HCT116 (cell line): ENCODE results near the gene CABYR. TPM values are rescaled to one million over a fixed set of nuclear protein-coding genes. Genes with fewer than 3 reads are reported as not detected.

Experiments
- ATAC-seq: fragments of 200-7000 bp; cut with Tn5 transposase; 2 replicates; pipeline ENCODE4 v1.9.1; 2020; ENCODE audit warnings: mild to moderate bottlenecking, moderate library complexity
- BruUV-seq: library from RNA; stranded (reverse); fragments of 400-500 nt; replicated peaks from 2 replicates; lab custom pipeline; 2021; lab: Mats Ljungman, UMichigan
- CTCF ChIA-PET: fragments of 300-600 bp; sonication (Branson Sonifier 250); formaldehyde crosslinking; loops from one replicate; lab custom pipeline; 2021; ENCODE audit warnings: antibody characterized with exemption; lab: Charles Lee
- POLR2A ChIA-PET: fragments of 300-600, 350-600 bp; sonication (Branson Sonifier 250); formaldehyde crosslinking; loops from one replicate; lab custom pipeline; 2021; ENCODE audit warnings: antibody characterized with exemption; lab: Charles Lee
- RAD21 ChIA-PET, 2 experiments: fragments of 300-600 bp; sonication (Branson Sonifier 250); formaldehyde crosslinking; loops; one replicate each; lab custom pipeline; 2023; ENCODE audit warnings: low total read pairs in 2 of 2; ENCODE audit not compliant: uncharacterized antibody in 2 of 2, unreplicated experiment in 2 of 2, low non-redundant PET in 1 of 2; lab: Charles Lee
- DNase-seq: peaks from one replicate; pipeline ENCODE4 v3.0.0-alpha.2; 2010; ENCODE audit warnings: low read depth, low spot score
- H2AFZ ChIP-seq: fragments of 200-600 bp; shearing (Covaris generic), sonication (generic); 2 replicates; pipeline ENCODE4 v1.6.1; 2017; ENCODE audit warnings: low read depth, mixed run types, mixed read lengths, antibody characterized with exemption, low read length; ENCODE audit not compliant: poor library complexity, severe bottlenecking
- H3K27ac ChIP-seq: 2 replicates; pipeline ENCODE4 v1.5.1; 2012; ENCODE audit warnings: low read depth, low read length
- H3K27me3 ChIP-seq: fragments of 200-600 bp; sonication (generic); 2 replicates; pipeline ENCODE4 v1.6.1; 2016; ENCODE audit warnings: mixed run types, low read length, mixed read lengths; ENCODE audit not compliant: insufficient read depth
- H3K36me3 ChIP-seq, 2 experiments: fragments of 200-500 bp in 1 of 2; fragments of 200-600 bp in 1 of 2; sonication (Bioruptor generic) in 1 of 2; sonication (generic) in 1 of 2; 2 replicates each; pipeline versions ENCODE4 v1.5.1 to v1.6.1; 2014 to 2016; ENCODE audit warnings: low read length in 2 of 2, inconsistent platforms in 1 of 2, mixed read lengths in 1 of 2, mixed run types in 1 of 2; ENCODE audit not compliant: insufficient read depth in 2 of 2, control insufficient read depth in 1 of 2
- H3K4me1 ChIP-seq, 2 experiments: fragments of 200-600 bp in 1 of 2; sonication (generic) in 1 of 2; 2 replicates each; pipeline versions ENCODE4 v1.5.1 to v1.6.1; 2012 to 2017; ENCODE audit warnings: low read length in 2 of 2, inconsistent platforms in 1 of 2, mild to moderate bottlenecking in 1 of 2, mixed read lengths in 1 of 2, mixed run types in 1 of 2, moderate library complexity in 1 of 2; ENCODE audit not compliant: insufficient read depth in 2 of 2, control insufficient read depth in 1 of 2
- H3K4me2 ChIP-seq: fragments of 200-600 bp; sonication (generic); 2 replicates; pipeline ENCODE4 v1.6.1; 2017; ENCODE audit warnings: mixed run types, low read length, mixed read lengths
- H3K4me3 ChIP-seq, 2 experiments: fragments of 200-600 bp in 1 of 2; sonication (generic) in 1 of 2; replicated peaks in 1 of 2; 2 replicates each; pipeline ENCODE4 v1.5.1; 2011 to 2016; ENCODE audit warnings: low read length in 2 of 2, control low read depth in 1 of 2, low read depth in 1 of 2, mild to moderate bottlenecking in 1 of 2, mixed read lengths in 1 of 2, mixed run types in 1 of 2
- H3K79me2 ChIP-seq: fragments of 200-600 bp; sonication (generic); 2 replicates; pipeline ENCODE4 v1.6.1; 2017; ENCODE audit warnings: mild to moderate bottlenecking, mixed run types, low read length, moderate library complexity, mixed read lengths; ENCODE audit not compliant: insufficient read depth
- H3K9ac ChIP-seq: fragments of 200-600 bp; sonication (generic); 2 replicates; pipeline ENCODE4 v1.6.1; 2016; ENCODE audit warnings: low read length, mixed read lengths
- H3K9me2 ChIP-seq: fragments of 200-600 bp; sonication (generic), shearing (Covaris generic); 2 replicates; pipeline ENCODE4 v1.6.1; 2017; ENCODE audit warnings: mixed run types, mild to moderate bottlenecking, moderate library complexity; ENCODE audit not compliant: insufficient read depth
- H3K9me3 ChIP-seq, 2 experiments: fragments of 200-500 bp in 1 of 2; fragments of 200-600 bp in 1 of 2; sonication (Bioruptor generic) in 1 of 2; sonication (generic) in 1 of 2; 2 replicates each; pipeline ENCODE4 v1.6.1; 2014 to 2017; ENCODE audit warnings: low read length in 2 of 2, mixed read lengths in 2 of 2, inconsistent platforms in 1 of 2, low read depth in 1 of 2, mild to moderate bottlenecking in 1 of 2, mixed run types in 1 of 2, moderate library complexity in 1 of 2; ENCODE audit not compliant: control insufficient read depth in 1 of 2, insufficient read depth in 1 of 2
- H4K20me1 ChIP-seq: fragments of 200-600 bp; sonication (generic), shearing (Covaris generic); 2 replicates; pipeline ENCODE4 v1.6.1; 2017; ENCODE audit warnings: mixed run types, mild to moderate bottlenecking, moderate library complexity; ENCODE audit not compliant: insufficient read depth
- POLR2A ChIP-seq: IDR thresholded peaks from 2 replicates; pipeline ENCODE4 v1.7.0; 2011; ENCODE audit warnings: borderline replicate concordance; ENCODE audit not compliant: insufficient read depth, insufficient read length; ENCODE audit errors: extremely low read depth
- RAD21 ChIP-seq: IDR thresholded peaks from 2 replicates; pipeline ENCODE4 v1.6.1; 2012; ENCODE audit warnings: low read depth, mild to moderate bottlenecking
- SIN3A ChIP-seq: IDR thresholded peaks from 2 replicates; pipeline ENCODE4 v1.6.1; 2012; ENCODE audit warnings: low read depth
- SRF ChIP-seq: IDR thresholded peaks from 2 replicates; pipeline ENCODE4 v1.6.1; 2012; ENCODE audit warnings: low read depth
- ZBTB33 ChIP-seq: IDR thresholded peaks from 2 replicates; pipeline ENCODE4 v1.6.1; 2011; ENCODE audit warnings: mild to moderate bottlenecking, low read length, moderate library complexity; ENCODE audit not compliant: insufficient replicate concordance; ENCODE audit errors: extremely low read depth
- ZFX ChIP-seq: fragments of 450-650 bp; IDR thresholded peaks from 2 replicates; pipeline ENCODE4 v1.6.1; 2017
- intact Hi-C: fragments of 100-400 bp; cut with micrococcal nuclease; formaldehyde crosslinking; loops from 2 replicates; pipeline ENCODE4 v1.10.0; 2022
- total RNA-seq: library from RNA; stranded (reverse); gene quantifications from one replicate; pipeline ENCODE4 v1.2.1, GENCODE V29; 2021; ENCODE audit not compliant: unreplicated experiment
- TF ChIP-seq, protein P1 (sequence below), 3 experiments: fragments of 200-600 bp in 1 of 3; sonication (generic) in 1 of 3; IDR thresholded peaks in 2 of 3; conservative IDR thresholded peaks in 1 of 3; 2 replicates each; pipeline ENCODE4 v1.5.1; 2012 to 2017; ENCODE audit warnings: low read depth in 2 of 3, low read length in 2 of 3, antibody characterized with exemption in 1 of 3, borderline replicate concordance in 1 of 3, control low read depth in 1 of 3, mild to moderate bottlenecking in 1 of 3, mixed read lengths in 1 of 3, mixed run types in 1 of 3, moderate library complexity in 1 of 3; ENCODE audit not compliant: insufficient read depth in 1 of 3
- TF ChIP-seq, protein P2 (sequence below): IDR thresholded peaks from 2 replicates; pipeline ENCODE4 v1.6.1; 2012

Gene CABYR
- total RNA-seq, 1 experiment from 2014 or later: not detected

DNA sequence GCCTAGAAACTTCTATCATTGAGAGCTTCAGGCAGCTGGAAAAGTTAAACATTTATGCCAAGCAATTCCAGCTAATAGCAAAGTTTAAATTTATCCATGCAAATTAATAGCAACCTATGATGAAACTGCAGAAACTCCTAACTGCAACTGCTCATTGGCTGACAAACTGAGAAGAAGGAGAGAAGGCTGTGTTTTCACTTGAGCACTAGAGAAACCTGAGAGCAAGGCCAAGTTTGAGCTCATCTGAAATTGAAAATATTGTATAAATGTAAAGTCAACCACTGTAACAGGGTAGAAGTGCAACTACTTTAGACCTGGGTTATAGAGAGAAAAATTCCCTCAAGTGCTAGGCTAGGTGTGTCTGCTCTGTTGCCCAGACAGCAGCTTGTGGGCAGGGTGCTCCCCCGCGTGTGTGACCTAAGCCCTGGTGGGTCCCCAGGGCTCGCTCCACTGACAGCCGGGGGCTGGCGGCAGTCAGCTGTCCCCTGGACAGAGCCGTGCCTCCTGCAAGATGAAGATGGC, 50.2 kb downstream of the CABYR start:
- DNase-seq: no peak
- RAD21 ChIA-PET: no interaction called here
- H3K36me3 ChIP-seq: no peaks in the 10 kb centered on the region
- no TSS peak for BruUV-seq
- H3K9me2 ChIP-seq: no peaks in the 10 kb centered on the region
- H3K4me1 ChIP-seq: 0 out of 4 replicates have a peak, but pooled peaks cover 0 to 6% of the 10 kb centered on the region in 2 experiments
- CTCF ChIA-PET: interaction anchor here (8.1 kb wide), 1 partner anchor 11 kb away, joined by 53 read pairs; no protein-coding TSS in a partner anchor
- no peak overlapping the region for H3K9ac ChIP-seq
- no peak for ATAC-seq
- POLR2A ChIA-PET: no interaction called here
- H2AFZ ChIP-seq: no peak overlapping the region
- no peak overlapping the region for H3K27ac ChIP-seq
- H3K4me2 ChIP-seq: no peak overlapping the region
- no peaks in the 10 kb centered on the region for H3K27me3 ChIP-seq
- H3K9me3 ChIP-seq: no peaks in the 10 kb centered on the region
- TF ChIP-seq ZFX: no peak
- TF ChIP-seq RAD21: no peak
- TF ChIP-seq POLR2A: no peak
- TF ChIP-seq, protein P1, sequence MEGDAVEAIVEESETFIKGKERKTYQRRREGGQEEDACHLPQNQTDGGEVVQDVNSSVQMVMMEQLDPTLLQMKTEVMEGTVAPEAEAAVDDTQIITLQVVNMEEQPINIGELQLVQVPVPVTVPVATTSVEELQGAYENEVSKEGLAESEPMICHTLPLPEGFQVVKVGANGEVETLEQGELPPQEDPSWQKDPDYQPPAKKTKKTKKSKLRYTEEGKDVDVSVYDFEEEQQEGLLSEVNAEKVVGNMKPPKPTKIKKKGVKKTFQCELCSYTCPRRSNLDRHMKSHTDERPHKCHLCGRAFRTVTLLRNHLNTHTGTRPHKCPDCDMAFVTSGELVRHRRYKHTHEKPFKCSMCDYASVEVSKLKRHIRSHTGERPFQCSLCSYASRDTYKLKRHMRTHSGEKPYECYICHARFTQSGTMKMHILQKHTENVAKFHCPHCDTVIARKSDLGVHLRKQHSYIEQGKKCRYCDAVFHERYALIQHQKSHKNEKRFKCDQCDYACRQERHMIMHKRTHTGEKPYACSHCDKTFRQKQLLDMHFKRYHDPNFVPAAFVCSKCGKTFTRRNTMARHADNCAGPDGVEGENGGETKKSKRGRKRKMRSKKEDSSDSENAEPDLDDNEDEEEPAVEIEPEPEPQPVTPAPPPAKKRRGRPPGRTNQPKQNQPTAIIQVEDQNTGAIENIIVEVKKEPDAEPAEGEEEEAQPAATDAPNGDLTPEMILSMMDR (IDR thresholded peaks at IDR 0.05 in 2 of 3, conservative IDR thresholded peaks at IDR 0.05 in 1 of 3; ENCODE audit: borderline replicate concordance in 1 of 3, insufficient read depth in 1 of 3, low read depth in 2 of 3, low read length in 2 of 3): no peak
- no peak for TF ChIP-seq SRF
- TF ChIP-seq ZBTB33: no peak
- TF ChIP-seq, protein P2, sequence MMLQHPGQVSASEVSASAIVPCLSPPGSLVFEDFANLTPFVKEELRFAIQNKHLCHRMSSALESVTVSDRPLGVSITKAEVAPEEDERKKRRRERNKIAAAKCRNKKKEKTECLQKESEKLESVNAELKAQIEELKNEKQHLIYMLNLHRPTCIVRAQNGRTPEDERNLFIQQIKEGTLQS: no peak
- TF ChIP-seq SIN3A: no peak
- intact Hi-C loops: no loop called here
- no peak overlapping the region for H3K4me3 ChIP-seq
- no peaks in the 10 kb centered on the region; the same call in 1 of the 2 replicates for H4K20me1 ChIP-seq
- H3K79me2 ChIP-seq: no peaks in the 10 kb centered on the region
